HG02943 (cell line): ENCODE results near the gene SRGAP2B.
"Not testable (repeated sequence)": the region's sequence is repeated elsewhere in the genome, so short reads cannot be mapped to it uniquely, and the experiment has no call there.

ENCODE experiments used
- ATAC-seq: cut with Tn5 transposase; IDR thresholded peaks from one replicate; pipeline ENCODE4 v1.9.1; 2021; ENCODE audit warnings: mild to moderate bottlenecking, low read depth, moderate library complexity; ENCODE audit not compliant: unreplicated experiment

Gene SRGAP2B

DNA sequence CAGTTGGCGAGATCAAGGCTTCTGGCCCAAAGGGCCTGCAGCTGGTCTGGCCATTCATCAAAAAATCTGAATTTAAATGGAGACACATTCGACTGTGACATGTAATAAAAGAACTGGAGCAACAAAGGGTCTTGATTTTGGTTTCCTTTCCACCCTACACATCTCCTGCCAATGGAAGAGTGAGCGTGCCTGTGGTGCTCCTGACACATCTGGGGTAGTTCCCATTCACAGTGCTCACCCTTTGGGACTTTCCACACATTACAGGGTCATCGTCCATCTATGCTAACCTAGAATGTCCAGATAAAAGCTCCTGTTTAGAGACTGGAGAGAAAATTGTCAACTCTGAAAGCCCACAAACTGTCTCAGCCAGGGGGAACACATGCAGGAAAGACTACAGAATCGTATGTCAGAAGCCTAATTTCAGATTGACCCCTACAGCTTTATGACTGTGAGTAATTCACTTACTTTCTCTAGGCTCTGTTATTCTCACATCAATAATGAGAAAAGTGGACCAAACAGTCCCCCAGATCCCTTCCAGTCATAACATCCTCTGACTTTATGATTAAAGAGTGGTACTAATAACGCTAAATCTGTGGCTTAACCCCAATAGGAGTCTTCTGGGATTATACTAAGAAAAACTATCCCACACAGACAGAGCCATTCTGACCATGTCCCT, 46.8 kb downstream of the SRGAP2B start:
- ATAC-seq: not testable (repeated sequence)

DNA sequence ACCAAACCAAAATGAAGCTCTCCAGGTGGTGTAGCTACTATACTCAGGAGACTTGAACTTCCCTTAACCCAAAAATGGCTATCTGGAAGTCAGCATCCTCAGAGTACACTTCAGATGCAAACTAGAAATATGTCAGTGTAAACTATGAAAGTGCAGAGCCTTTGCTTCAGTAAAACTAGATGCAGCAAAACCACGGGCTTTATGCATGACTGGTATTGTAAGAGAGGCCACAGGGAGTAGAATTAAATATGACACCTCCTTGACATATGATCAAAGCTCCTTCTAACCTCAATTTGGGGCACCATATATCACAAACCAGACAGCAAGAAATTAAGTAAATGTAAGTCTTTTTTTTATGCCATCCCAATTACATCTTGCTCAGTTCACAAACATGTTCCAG, 47.6 kb downstream of the SRGAP2B start:
- not testable (repeated sequence) for ATAC-seq

DNA sequence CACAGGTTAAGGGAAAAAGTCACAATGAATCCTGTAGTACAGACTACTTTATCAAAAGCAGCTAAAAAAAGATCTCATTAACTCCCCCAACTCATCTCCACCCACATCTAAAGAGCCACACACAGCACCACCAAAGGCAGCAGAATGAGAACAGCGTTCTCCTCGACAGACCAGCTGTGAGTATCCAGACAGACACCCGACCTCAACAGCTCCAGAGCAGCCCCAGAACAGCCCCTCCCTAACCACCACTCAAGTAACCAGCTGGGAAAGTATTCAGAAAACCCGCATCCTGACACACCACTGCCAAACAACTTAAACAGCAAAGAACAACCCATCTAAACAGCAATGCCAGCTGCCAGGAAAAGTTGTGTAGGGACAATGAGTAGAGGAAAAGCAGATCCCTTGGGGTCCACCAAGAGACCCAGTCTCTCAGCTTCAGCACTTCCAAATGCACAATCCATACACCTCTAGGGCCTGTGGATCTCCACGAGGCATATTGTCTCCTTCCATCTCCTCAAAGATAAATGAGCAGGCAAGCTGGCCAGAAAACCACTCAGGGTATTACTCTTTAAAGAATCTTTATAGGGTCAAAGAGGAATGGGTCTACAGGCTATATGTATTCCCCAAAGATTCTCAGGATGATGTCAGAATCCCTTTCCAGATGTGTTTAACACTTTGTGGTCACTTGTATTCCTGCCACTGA, 49.4 kb downstream of the SRGAP2B start:
- not testable (repeated sequence) for ATAC-seq

DNA sequence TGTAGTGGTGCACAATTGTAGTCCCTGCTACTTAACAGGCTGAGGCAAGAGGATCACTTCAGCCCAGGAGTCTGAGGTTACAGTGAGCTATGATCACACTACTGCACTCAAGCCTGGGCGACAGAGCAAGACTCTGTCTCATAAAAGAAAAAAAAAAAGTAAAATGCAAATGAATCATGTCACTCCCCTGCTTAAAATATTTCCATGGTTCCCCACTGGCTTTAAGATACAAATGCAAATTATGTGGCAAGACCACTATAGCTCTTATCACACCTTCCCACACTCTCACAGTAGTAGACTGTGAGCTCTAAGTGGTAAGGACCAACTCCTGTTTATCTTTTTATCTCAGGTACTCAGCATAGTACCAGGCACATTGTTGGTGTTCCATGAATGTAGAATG, 53.6 kb downstream of the SRGAP2B start:
- ATAC-seq: not testable (repeated sequence)

DNA sequence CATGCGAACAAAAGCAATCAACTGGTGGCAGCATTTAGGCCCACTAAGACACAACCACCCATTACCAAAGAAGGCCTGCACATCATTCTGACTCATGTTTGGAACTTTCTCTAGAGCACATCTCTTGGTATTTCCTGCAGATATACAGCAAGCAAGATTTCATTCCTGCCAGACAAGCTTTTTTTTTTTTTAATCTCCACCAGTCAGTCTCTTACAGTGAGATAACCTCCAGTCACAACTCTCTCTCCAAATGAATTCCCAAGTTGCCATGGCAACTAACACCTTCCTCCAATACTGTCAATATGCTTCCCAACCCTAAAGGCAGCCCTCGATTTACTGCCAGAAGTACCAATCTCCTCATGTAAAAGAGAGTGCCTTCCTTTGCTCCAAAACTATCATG, 59.1 kb downstream of the SRGAP2B start:
- not testable (repeated sequence) for ATAC-seq

DNA sequence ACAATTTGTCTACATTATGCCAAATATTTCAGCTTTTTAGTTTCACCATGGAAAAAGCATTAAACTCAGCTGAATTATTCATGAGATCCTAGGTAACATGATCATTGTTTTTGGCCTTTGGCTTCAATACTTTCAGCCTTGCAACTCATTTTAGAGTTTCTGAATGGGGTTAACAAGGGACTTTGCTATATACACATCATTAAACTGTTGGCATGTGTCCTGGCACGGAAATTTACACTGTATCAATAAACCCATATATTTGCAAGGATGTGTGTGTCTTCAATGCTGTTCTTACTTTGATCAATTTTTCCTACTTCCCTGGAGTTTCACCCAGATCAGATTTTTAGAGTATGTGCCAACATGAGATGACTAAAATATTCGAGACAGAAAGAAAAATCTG, 61.6 kb downstream of the SRGAP2B start:
- not testable (repeated sequence) for ATAC-seq

DNA sequence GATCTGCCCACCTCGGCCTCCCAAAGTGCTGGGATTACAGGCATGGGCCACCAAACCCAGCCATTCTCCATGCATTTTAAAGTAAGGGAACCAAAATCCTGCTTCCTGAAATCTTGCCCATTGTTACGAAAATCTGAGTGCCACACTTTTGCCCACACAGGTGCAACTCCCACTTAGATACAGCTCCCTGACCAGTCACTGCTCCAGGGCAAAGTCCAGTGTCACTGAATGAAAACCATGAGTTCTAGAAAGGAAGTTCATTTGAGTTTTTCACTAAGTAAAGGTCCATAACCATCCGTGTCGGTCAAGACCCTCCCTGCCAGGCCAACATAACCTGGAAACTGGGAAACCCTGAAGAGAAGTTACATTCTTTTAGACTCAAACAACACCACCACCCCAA, 67.9 kb downstream of the SRGAP2B start:
- ATAC-seq: not testable (repeated sequence)

DNA sequence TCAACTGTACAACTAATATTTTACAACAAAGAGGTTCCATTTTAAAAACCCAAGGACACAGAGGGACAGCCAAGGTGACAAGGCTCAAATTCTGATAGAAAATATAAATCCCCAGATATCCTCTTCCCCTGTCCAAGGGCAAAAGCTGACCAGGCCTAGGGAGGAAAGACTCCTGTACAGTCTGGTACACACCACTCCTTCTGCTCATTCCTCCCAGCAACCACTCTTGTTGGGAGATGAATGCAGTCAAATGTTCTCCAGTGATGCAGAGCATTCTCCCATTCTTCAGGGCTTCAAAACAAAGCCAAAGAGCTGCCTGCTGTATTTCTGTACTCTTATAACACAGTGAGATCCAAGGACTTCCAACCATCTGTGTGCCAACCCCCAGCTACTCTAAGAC, 69.8 kb downstream of the SRGAP2B start:
- ATAC-seq: not testable (repeated sequence)

DNA sequence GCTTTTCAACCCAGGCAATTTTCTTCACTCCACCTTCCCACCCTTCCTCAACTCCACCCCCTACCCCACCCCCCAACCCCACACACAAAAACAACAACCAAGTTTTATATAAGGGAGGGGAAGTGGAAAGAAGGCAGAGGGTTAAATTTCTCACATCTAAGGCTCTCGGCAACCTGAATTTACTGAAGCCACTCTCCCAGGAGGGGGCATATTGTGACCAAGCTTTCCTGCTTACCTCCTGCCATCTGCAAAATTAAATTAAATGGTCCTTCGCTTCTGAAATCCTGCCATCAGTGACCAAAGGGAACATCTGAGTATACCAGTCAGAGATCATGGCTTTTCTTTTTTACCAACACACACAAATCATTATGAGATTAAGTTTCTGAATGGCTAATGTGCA, 72.9 kb downstream of the SRGAP2B start:
- not testable (repeated sequence) for ATAC-seq

DNA sequence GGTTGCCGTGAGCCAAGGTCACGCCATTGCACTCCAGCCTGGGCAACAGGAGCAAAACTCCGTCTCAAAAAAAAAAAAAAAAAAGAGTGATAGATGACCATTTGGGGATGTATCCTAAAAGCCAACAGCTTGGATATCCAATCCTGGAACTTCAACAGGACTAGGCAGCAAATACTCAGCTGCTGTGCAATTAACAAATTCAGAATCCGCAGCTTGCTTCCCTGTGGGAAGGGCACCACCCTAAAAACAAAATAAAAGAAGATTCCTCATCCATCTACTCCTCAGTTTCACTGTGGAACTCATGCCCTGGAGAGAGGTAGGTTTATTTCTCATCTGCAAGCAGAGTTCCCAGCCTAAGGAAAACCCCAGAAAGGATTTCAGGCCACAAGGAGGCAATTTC, 73.4 kb downstream of the SRGAP2B start:
- ATAC-seq: not testable (repeated sequence)

DNA sequence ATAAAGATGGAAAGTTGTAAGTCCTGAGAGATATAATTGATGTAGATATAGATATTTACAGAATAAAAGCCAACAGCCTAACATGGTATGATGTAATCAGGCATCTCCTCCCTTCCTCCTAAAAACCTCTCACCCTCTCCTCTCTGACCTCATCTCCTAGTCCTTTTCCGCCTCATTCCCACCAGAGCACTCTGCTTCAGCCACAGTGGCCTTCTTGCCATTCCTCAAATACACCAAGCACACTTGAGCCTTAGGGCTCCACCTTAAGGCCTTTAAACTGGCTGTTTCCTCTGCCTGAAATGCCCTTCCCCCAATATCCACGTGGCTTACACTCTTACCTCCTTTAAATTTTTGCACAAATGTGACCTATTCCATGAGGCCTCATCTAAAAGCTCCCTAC, 75.4 kb downstream of the SRGAP2B start:
- ATAC-seq: not testable (repeated sequence)

DNA sequence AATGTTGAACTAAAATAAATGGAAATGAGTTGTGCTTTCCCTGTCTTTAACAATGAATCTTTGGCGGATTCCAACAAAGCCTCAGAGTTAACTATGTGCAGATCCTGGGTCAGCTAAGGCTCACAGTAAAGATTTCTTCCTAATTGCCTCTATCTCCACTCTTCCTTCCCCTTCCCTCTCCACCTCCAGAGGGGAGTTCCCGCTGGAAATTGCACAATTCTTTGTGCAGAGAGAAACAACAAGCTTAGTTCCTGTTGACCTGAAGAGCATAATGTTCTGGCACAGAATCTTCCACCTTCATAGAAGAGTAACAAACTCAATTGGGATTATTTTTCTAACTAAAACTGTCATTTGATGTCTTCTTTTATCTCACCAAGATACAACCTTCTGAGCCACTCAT, 77.4 kb downstream of the SRGAP2B start:
- ATAC-seq: not testable (repeated sequence)

DNA sequence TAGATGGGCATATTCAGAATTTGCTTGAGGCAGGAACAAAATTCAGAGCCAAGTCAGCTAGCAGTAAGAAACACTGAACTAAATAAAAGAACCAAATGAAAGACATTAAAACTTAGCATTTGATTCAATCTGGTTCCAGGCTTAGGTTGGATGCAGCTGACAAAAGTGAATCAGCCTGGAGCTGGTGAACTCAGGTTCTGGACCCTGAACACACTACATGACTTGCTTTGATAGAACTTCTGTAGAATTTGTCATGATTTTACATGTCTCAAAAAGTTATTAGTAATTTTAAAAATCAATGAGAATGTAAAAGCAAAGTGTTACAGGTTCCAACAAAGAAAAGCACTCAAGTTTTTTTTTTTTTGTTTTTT, 78.7 kb downstream of the SRGAP2B start:
- ATAC-seq: not testable (repeated sequence)

DNA sequence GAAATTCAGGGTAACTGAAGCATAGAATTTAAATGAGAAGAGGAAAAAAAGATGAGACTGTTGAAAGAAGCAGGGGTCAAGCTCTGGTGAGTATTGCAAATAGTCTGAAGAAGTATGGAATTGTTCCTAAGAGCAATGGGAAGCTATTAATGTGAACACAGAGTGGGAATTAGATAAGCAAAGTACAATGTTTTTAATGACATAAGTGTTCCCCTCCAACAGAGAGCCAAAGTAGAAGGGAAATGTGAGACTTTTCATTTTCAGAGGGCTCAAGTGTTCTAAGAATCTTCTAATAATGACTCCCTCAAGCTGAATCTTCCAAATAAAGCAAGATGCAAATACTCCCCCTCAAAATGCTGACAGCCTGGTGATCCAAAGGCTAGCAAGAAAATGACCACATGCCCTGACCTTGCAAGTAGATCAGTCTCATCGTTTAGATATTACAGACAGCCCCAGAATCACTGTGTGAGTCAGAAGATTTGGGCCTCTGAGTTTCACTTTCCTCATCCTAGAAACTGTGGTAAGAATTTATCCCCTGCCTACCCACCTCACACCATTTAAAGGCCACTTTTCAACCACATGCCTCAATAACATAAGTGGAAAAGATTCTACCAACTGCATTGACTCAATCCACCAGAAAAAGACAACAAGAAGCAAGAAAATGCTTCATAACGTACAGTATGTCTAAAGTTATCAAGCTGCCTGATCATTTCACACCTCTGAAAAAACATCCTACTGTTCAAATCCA, 79.2 kb downstream of the SRGAP2B start:
- not testable (repeated sequence) for ATAC-seq

DNA sequence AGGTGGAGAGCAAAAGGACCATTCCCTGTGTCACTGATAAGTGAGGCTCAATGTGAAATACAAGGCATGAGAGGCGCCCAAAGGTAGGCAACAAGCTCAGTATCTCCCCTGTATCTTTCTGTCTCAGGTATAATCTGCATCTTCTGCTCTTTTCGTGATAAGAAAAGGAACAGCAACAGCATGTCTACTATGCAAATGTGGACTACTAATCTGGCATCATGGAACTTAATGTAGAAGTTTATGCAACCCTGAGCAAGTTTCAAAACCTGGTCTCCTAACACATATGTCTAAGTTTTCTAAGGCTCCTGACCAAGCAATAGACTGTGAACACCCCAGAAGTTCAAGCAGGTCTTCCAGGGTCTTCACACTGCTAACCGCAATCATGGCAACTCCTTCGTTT, 81.8 kb downstream of the SRGAP2B start:
- ATAC-seq: not testable (repeated sequence)

DNA sequence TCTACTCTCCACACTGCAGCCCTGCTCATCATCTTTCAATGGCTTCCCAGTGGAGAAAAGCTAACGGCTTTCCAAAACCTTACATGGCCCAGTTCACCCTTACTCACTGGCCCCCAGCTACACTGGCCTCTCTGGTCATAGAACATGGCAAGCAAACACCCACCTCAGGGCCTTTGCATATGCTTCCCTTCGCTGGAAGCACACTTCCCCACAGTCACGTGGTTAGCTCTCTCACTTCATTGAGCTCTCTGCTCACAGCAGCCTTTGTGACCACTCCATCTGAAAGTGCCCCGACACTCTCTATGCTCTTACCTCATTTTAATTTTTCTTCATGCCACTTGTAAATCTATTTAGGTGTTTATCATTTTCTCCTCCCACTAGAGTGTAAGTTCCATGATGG, 83.3 kb downstream of the SRGAP2B start:
- ATAC-seq: not testable (repeated sequence)

DNA sequence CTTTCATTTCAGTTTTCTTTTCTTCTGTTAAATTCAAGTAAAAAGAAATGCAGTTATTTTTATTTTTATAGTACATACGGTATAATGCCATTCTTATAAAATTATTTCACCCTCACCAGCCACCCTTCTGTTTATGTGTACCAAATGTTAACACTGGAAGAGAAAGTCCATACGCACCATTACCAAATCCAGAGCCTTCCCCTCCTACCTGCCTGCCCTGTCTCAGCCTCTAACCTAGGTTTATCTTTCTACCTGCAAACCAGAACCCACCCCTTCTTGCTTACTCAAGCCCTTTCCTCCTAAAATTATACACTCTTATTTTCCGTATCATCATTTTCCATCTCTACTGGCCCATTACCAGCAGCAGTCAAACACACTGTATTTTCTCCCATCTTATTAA, 84.5 kb downstream of the SRGAP2B start:
- ATAC-seq: not testable (repeated sequence)

DNA sequence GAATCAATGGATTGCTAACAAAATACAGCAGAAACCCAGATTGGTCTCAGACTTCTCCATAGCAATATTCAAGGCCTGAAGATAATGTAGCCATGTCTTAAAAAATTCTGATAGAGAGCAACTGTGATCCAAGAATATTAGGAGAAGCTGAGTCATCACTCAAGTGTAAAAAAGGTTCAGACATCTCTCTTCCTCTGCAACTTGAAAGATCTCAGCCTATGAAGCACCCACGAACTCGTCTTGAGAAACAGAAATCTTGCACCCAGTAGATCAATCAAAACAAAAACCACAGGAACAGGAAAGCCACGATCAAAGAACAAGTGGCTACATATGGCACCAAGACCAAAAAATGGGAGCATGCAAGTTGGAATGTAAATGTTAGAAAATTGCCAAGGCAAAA, 85.2 kb downstream of the SRGAP2B start:
- not testable (repeated sequence) for ATAC-seq

DNA sequence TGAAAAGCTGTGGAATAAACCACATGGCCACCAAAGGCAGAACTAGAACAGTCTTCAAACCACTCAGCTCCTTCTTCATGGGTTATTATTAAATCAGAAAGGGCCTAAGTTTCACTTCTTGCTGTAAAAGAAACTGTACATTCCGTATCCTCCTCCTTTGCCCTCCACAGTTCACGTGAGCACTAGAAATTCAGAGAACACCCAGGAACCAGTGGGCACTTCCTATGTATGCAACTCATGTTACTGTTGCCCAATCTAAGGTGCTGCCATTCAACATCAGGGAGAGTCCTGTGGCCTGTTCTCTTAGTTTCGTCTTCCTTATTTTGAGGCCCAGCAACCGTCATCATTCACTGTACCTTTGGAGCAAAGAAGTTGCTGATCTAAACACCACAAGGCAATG, 86.7 kb downstream of the SRGAP2B start:
- peak; percentile 51 for ATAC-seq

DNA sequence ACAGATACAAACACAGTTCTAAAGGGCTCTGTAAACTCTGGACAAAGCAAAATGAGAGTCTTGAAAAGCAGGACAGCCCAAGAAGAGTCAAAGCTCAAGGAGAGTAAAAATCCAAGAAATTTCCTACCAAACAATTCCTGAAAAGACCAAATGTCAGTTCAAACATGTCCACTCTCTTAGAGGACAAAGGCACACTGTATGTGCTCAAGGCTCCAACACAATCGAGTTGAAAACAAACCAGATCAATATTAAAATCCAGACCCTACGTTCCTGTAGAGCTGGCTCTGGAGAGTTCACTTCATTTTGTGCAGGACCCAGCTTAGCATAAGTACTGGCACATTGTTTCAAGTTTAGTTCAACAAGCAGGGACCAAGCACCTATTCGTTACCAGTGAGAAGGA, 90.0 kb downstream of the SRGAP2B start:
- ATAC-seq: not testable (repeated sequence)

DNA sequence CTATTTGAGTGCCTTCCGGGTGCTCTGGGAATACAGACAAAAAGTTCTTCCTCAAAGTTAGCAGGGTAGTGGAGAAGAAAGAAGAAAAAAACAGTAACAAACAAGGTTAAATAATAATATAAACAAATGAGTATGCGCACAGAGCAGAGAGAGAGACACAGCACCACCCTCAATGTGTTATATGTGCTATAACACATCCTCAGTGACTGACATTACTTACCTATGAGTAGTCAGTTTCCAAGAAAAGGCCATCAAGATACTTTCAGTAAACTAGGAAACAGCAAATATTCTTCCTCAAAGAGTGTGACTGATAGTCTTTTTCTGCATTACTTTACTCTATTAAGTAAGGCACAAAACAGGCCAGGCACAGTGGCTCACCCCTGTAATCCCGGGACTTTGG, 93.7 kb downstream of the SRGAP2B start:
- not testable (repeated sequence) for ATAC-seq
